Hepatocyte (in vitro differentiated cells): ENCODE measurements around the gene RAB9A. TPM values are rescaled to one million over a fixed set of nuclear protein-coding genes. Genes with fewer than 3 reads are reported as not detected.

Experiments used
- DNase-seq: peaks from one replicate; pipeline ENCODE4 v3.0.0-alpha.2; 2016; ENCODE audit warnings: low spot score
- H2AFZ ChIP-seq: fragments of 200-600 bp; sonication (generic); 2 replicates; pipeline ENCODE4 v1.6.0; 2016; ENCODE audit warnings: antibody characterized with exemption, mild to moderate bottlenecking
- H3K27ac ChIP-seq: fragments of 200-600 bp; sonication (generic); 2 replicates; pipeline ENCODE4 v1.5.1; 2016; ENCODE audit warnings: mild to moderate bottlenecking
- H3K27me3 ChIP-seq: fragments of 200-600 bp; sonication (generic); 2 replicates; pipeline ENCODE4 v1.6.1; 2016
- H3K36me3 ChIP-seq: fragments of 200-600 bp; sonication (generic); replicated peaks from 2 replicates; pipeline ENCODE4 v1.5.1; 2016; ENCODE audit warnings: low read depth; ENCODE audit not compliant: insufficient read depth
- H3K4me1 ChIP-seq: fragments of 200-600 bp; sonication (generic); 2 replicates; pipeline ENCODE4 v1.5.1; 2016; ENCODE audit warnings: mild to moderate bottlenecking, moderate library complexity; ENCODE audit not compliant: insufficient read depth
- H3K4me2 ChIP-seq: fragments of 200-600 bp; sonication (generic); 2 replicates; pipeline ENCODE4 v1.6.0; 2016
- H3K4me3 ChIP-seq: fragments of 200-600 bp; sonication (generic); 2 replicates; pipeline ENCODE4 v1.5.1; 2016; ENCODE audit warnings: mild to moderate bottlenecking
- H3K79me2 ChIP-seq: fragments of 200-600 bp; sonication (generic); 2 replicates; pipeline ENCODE4 v1.6.0; 2017; ENCODE audit warnings: mild to moderate bottlenecking
- H3K9me2 ChIP-seq: fragments of 200-600 bp; sonication (generic); replicated peaks from 2 replicates; pipeline ENCODE4 v1.6.0; 2017; ENCODE audit warnings: mild to moderate bottlenecking; ENCODE audit not compliant: insufficient read depth
- H3K9me3 ChIP-seq: fragments of 200-600 bp; sonication (generic); 2 replicates; pipeline ENCODE4 v1.5.1; 2016; ENCODE audit warnings: low read depth, mild to moderate bottlenecking
- H4K20me1 ChIP-seq: fragments of 200-600 bp; sonication (generic); 2 replicates; pipeline ENCODE4 v1.6.0; 2016; ENCODE audit warnings: mild to moderate bottlenecking; ENCODE audit not compliant: insufficient read depth, poor library complexity, severe bottlenecking
- CTCF ChIP-seq: fragments of 200-600 bp; sonication (generic); IDR thresholded peaks from 2 replicates; pipeline ENCODE4 v1.5.1; 2016; ENCODE audit warnings: antibody characterized with exemption, mild to moderate bottlenecking; ENCODE audit not compliant: poor library complexity
- EZH2 ChIP-seq: fragments of 200-600 bp; sonication (generic); IDR thresholded peaks from 2 replicates; pipeline ENCODE4 v1.6.1; 2016; ENCODE audit warnings: antibody characterized with exemption, mild to moderate bottlenecking, borderline replicate concordance
- EZH2phosphoT487 ChIP-seq: fragments of 200-600 bp; sonication (generic); IDR thresholded peaks from one replicate; pipeline ENCODE4 v1.6.1; 2018; ENCODE audit warnings: antibody characterized with exemption, mild to moderate bottlenecking, low read depth, moderate library complexity; ENCODE audit not compliant: unreplicated experiment, severe bottlenecking
- WGBS: methylation state at CpG from one replicate; pipeline ENCODE4 v1.1.6; 2016; ENCODE audit warnings: low lambda C conversion rate; ENCODE audit errors: missing lambda C conversion rate; 5-methylcytosine and 5-hydroxymethylcytosine counted together
- polyA plus RNA-seq: library from polyadenylated mRNA; unstranded; fragments of >200 nt; fragmentation: Nextera tagmentation; extraction: Ambion mirVana; gene quantifications from 2 replicates; pipeline ENCODE4 v1.2.1, GENCODE V29; 2016
- total RNA-seq: library from RNA; depleted of rRNA; stranded (reverse); fragments of >200 nt; gene quantifications from 2 replicates; pipeline ENCODE4 v1.2.3, GENCODE V29; 2014

RAB9A gene
- total and polyA plus RNA-seq, 2 experiments from 2014 or later: 51.2 to 66.1 TPM

- Histone ChIP-seq H3K27me3 (no peaks in the 10 kb centered on the region), H3K79me2 (peaks cover 16% of the 10 kb centered on the region), H3K4me1 (no peaks in the 10 kb centered on the region), H2AFZ (no peak overlapping the region), H3K4me2 (no peak overlapping the region), H4K20me1 (peaks cover 5% of the 10 kb centered on the region), H3K36me3 (no peaks in the 10 kb centered on the region), H3K9me3 (no peaks in the 10 kb centered on the region), H3K4me3 (no peak overlapping the region), H3K9me2 (no peaks in the 10 kb centered on the region), H3K27ac (no peak overlapping the region)
- TF ChIP-seq EZH2phosphoT487 (no peak), CTCF (no peak), EZH2 (no peak)
- WGBS: 57% methylated on average over 4 of the region's 4 CpGs
- DNase-seq: no peak
Observed at GRCh38 chrX:13711141-13711540, 22.2 kb downstream of the RAB9A start.

DNA sequence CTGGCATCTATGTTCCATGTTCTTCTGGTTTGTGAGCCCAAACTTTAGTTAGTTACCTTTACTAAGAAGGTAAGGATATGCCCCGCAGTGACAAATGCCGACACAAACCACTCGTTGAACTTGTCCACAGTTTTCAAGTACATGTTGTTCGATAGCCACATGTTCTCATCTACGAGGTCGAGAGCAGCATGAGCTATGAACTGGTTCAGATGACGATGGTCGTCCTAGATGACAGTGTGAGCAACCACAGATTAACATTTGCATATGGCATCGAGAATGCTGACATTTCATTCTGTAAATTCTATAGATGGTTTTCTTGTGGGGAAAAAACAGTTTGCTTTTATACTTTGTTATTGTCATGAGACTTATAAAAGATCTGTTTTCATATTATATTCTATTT, 27.5 kb downstream of the RAB9A start:
- Histone ChIP-seq H3K36me3 (no peaks in the 10 kb centered on the region), H3K79me2 (peaks cover 23% of the 10 kb centered on the region), H3K4me1 (peaks cover 3% of the 10 kb centered on the region), H3K4me2 (no peak overlapping the region), H3K27me3 (no peaks in the 10 kb centered on the region), H3K27ac (no peak overlapping the region), H3K4me3 (no peak overlapping the region), H4K20me1 (no peaks in the 10 kb centered on the region), H3K9me2 (no peaks in the 10 kb centered on the region), H2AFZ (no peak overlapping the region), H3K9me3 (no peaks in the 10 kb centered on the region)
- no peak for TF ChIP-seq EZH2
- no peak for TF ChIP-seq EZH2phosphoT487
- TF ChIP-seq CTCF: no peak
- 81% methylated on average over 9 of the region's 9 CpGs for WGBS
- DNase-seq: no peak

DNA sequence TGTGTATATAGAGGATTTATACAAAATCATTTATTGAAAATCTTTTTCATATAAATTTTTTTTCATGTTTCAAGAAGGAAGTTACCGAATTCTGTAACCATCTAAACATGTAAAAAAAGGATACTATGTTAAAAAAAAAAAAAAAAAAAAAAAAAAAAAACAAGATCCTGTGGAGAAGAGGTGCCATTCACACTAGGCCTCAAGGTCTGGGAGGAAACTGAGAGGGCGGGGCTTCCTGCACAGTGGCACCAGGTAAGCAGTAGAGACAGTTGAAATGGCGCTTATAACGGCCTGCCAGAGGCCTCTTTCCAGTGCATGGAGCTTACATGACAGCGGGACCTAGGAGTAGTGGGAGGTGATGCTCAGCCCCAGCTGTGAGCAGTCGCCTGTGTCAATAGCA, 28.0 kb downstream of the RAB9A start:
- Histone ChIP-seq H3K27me3 (no peaks in the 10 kb centered on the region), H4K20me1 (no peaks in the 10 kb centered on the region), H3K4me3 (no peak overlapping the region), H2AFZ (no peak overlapping the region), H3K4me2 (no peak overlapping the region), H3K36me3 (no peaks in the 10 kb centered on the region), H3K9me3 (no peaks in the 10 kb centered on the region), H3K79me2 (peaks cover 21% of the 10 kb centered on the region), H3K9me2 (no peaks in the 10 kb centered on the region), H3K27ac (no peak overlapping the region), H3K4me1 (peaks cover 7% of the 10 kb centered on the region)
- whole genome bisulfite sequencing: 67% methylated on average over 6 of the region's 6 CpGs
- no peak for DNase-seq
- TF ChIP-seq EZH2phosphoT487: no peak
- no peak for TF ChIP-seq EZH2
- TF ChIP-seq CTCF: no peak
